ENCODE results near the gene MARCHF2. TPM values are rescaled to one million over a fixed set of nuclear protein-coding genes. Genes with fewer than 3 reads are reported as not detected.

The MARCHF2 gene
- total and polyA plus RNA-seq, 2 donors (not counting 3 experiments of a cell fraction or from before 2014, with no cell fraction given) = 43.5 to 91.9 TPM

- no peak overlapping the region for H2AFZ ChIP-seq (ENCODE audit: low read depth, low read length)
- no peaks in the 10 kb centered on the region for H3K9me1 ChIP-seq (replicated peaks; ENCODE audit: control insufficient read depth, extremely low read depth, insufficient read depth, low read length)
- H3K36me3 ChIP-seq (ENCODE audit: control insufficient read depth in 2 of 2, extremely low read depth in 1 of 2, insufficient read depth in 2 of 2, low read length in 2 of 2) = peaks cover 20 to 23% of the 10 kb centered on the region in 2 experiments
- peaks cover 50% of the 10 kb centered on the region for H4K20me1 ChIP-seq (replicated peaks; ENCODE audit: control insufficient read depth, extremely low read depth, insufficient read depth, low read length)
- DNase-seq (ENCODE audit: low read depth, low spot score) = no peak
- H3K9me3 ChIP-seq (replicated peaks; ENCODE audit: control insufficient read depth, insufficient read depth, low read length) = no peaks in the 10 kb centered on the region
- no peak overlapping the region for H3K27ac ChIP-seq (ENCODE audit: insufficient read depth, low read depth, low read length)
- no peaks in the 10 kb centered on the region for H3K27me3 ChIP-seq (ENCODE audit: control insufficient read depth in 2 of 2, insufficient read depth in 2 of 2, low read length in 2 of 2)
- intact Hi-C loops (cut with micrococcal nuclease) = loop anchor here (5.0 kb wide), 1 partner anchor 49 kb away; no protein-coding TSS in a partner anchor
- H3K79me2 ChIP-seq (ENCODE audit: control insufficient read depth, insufficient read depth, low read length) = peaks cover 100% of the 10 kb centered on the region
- no peak overlapping the region for H3K9ac ChIP-seq (replicated peaks; ENCODE audit: extremely low read depth, insufficient read depth, low read length)
- no TSS peak for BruUV-seq (replicated peaks)
- ChIA-PET POLR2A (no interaction called here), CTCF (interaction anchor here (0.9 to 3.5 kb wide), 2 partner anchors 12 to 104 kb away, joined by 3 to 29 read pairs; no protein-coding TSS in a partner anchor)
- no peak overlapping the region for H3K4me3 ChIP-seq (replicated peaks in 1 of 3; ENCODE audit: insufficient read depth in 1 of 3, low read depth in 1 of 3, low read length in 3 of 3)
- no peak for FAIRE-seq
- no peak for TF ChIP-seq CTCF (IDR thresholded peaks at IDR 0.05; ENCODE audit: extremely low read depth in 1 of 2, insufficient read depth in 1 of 2, low read depth in 1 of 2, low read length in 2 of 2)
- no peak for TF ChIP-seq GATA2 (IDR thresholded peaks at IDR 0.05; ENCODE audit: insufficient read depth, insufficient read length, low read depth, low read length)
- TF ChIP-seq MAX (IDR thresholded peaks at IDR 0.05; ENCODE audit: insufficient read depth, insufficient read length) = no peak
- no peak for TF ChIP-seq FOS (IDR thresholded peaks at IDR 0.05; ENCODE audit: borderline replicate concordance, insufficient read depth, low read length)
- no peak for TF ChIP-seq EZH2 (IDR thresholded peaks at IDR 0.05; ENCODE audit: borderline replicate concordance, low read depth, low read length, severe bottlenecking)
- TF ChIP-seq POLR2AphosphoS5 (IDR thresholded peaks at IDR 0.05; ENCODE audit: insufficient read depth, low read depth, low read length) = no peak
- no peak for TF ChIP-seq MYC (IDR thresholded peaks at IDR 0.05; ENCODE audit: low read depth, low read length)
- no peak for TF ChIP-seq JUN (IDR thresholded peaks at IDR 0.05; ENCODE audit: borderline replicate concordance, insufficient read depth, insufficient read length, low read depth)
- no peak for TF ChIP-seq POLR2A (IDR thresholded peaks at IDR 0.05; ENCODE audit: low read depth, low read length)
- dilution Hi-C loops (cut with MboI; ENCODE audit: extremely low pct_ligation_motif_present, low sequenced_read_pairs) = no loop called here
- peaks cover 41% of the 10 kb centered on the region for H3K4me1 ChIP-seq (ENCODE audit: control insufficient read depth, extremely low read depth, insufficient read depth, low read length)
- H3K4me2 ChIP-seq (ENCODE audit: insufficient read depth, low read length) = no peak overlapping the region
Observed at GRCh38 chr19:8457827-8458226, 44.7 kb downstream of the MARCHF2 start.
